SK-N-MC (cell line): ENCODE results near the gene ZNF710.

Experiments
- EZH2 ChIP-seq: fragments of 200-600 bp; sonication (generic); IDR thresholded peaks from one replicate; pipeline ENCODE4 v1.6.1; 2017; ENCODE audit warnings: antibody characterized with exemption
- POLR2AphosphoS5 ChIP-seq: IDR thresholded peaks from 2 replicates; pipeline ENCODE4 v1.6.1; 2012; ENCODE audit warnings: mild to moderate bottlenecking, low read depth, low read length, borderline replicate concordance

GRCh38 chr15:90091156-90091931 is 90.2 kb downstream of the ZNF710 start:
- TF ChIP-seq EZH2 (no peak), POLR2AphosphoS5 (no peak)
